ENCODE measurements around the gene RIMS3.
A peak's percentile ranks its signal among the peaks of the same experiment; 100 is the strongest.

The RIMS3 gene

GRCh38 chr1:40690771-40691537, 25.5 kb upstream of the RIMS3 start:
- H3K27me3 ChIP-seq, result no peaks in the 10 kb centered on the region
- no peaks in the 10 kb centered on the region for H3K9me3 ChIP-seq
- peak overlapping the region; percentile 99 for H3K27ac ChIP-seq
- peaks cover 0 to 35% (median 16%) of the 10 kb centered on the region in 4 donors for H3K4me1 ChIP-seq
- H3K4me3 ChIP-seq, result peak overlapping the region; percentile 85 to 97
- no peak for DNase-seq
- TF ChIP-seq, protein P1, sequence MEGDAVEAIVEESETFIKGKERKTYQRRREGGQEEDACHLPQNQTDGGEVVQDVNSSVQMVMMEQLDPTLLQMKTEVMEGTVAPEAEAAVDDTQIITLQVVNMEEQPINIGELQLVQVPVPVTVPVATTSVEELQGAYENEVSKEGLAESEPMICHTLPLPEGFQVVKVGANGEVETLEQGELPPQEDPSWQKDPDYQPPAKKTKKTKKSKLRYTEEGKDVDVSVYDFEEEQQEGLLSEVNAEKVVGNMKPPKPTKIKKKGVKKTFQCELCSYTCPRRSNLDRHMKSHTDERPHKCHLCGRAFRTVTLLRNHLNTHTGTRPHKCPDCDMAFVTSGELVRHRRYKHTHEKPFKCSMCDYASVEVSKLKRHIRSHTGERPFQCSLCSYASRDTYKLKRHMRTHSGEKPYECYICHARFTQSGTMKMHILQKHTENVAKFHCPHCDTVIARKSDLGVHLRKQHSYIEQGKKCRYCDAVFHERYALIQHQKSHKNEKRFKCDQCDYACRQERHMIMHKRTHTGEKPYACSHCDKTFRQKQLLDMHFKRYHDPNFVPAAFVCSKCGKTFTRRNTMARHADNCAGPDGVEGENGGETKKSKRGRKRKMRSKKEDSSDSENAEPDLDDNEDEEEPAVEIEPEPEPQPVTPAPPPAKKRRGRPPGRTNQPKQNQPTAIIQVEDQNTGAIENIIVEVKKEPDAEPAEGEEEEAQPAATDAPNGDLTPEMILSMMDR (IDR thresholded peaks at IDR 0.05), result no peak
- intact Hi-C loops (cut with DNase I; ENCODE audit: low total_unique reads), result no loop called here
- peaks cover 0 to 14% (median 0%) of the 10 kb centered on the region in 3 donors for H3K36me3 ChIP-seq

- no peak for DNase-seq
- Histone ChIP-seq H3K9me3 (no peaks in the 10 kb centered on the region), H3K36me3 (peaks cover 0 to 20% (median 5%) of the 10 kb centered on the region in 3 donors), H3K4me1 (peaks cover 0 to 31% (median 14%) of the 10 kb centered on the region in 4 donors), H3K27me3 (no peaks in the 10 kb centered on the region), H3K4me3 (no peak overlapping the region), H3K27ac (no peak overlapping the region)
- intact Hi-C loops (cut with DNase I; ENCODE audit: low total_unique reads), result no loop called here
- TF ChIP-seq, protein P1 (IDR thresholded peaks at IDR 0.05), result no peak
Observed at GRCh38 chr1:40689737-40690136, 24.3 kb upstream of the RIMS3 start.

- intact Hi-C loops (cut with DNase I; ENCODE audit: low total_unique reads), result no loop called here
- Histone ChIP-seq H3K4me1 (peaks cover 0 to 11% (median 2%) of the 10 kb centered on the region in 4 donors), H3K27me3 (no peaks in the 10 kb centered on the region), H3K4me3 (no peak overlapping the region), H3K9me3 (no peaks in the 10 kb centered on the region), H3K27ac (no peak overlapping the region), H3K36me3 (peaks cover 0 to 20% (median 5%) of the 10 kb centered on the region in 3 donors)
- no peak for DNase-seq
- TF ChIP-seq, protein P1 (IDR thresholded peaks at IDR 0.05), result no peak
Observed at GRCh38 chr1:40687661-40688060, 22.2 kb upstream of the RIMS3 start.

DNA sequence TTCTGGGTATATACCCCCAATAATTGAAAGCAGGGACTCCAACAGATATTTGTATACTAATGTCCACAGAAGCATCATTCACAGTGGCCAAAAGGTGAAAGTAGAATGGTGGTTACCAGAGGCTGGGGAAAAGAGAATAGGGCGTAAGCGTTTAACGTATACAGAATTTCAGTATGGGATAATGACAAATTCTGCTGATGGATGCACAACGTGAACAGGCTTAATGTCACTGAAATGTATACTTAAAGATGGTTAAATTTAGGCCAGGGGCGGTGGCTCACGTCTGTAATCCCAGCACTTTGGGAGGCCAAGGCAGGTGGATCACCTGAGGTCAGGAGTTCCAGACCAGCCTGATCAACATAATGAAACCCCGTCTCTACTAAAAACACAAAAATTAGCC, 21.6 kb upstream of the RIMS3 start:
- Histone ChIP-seq H3K4me3 (no peak overlapping the region), H3K36me3 (peaks cover 0 to 20% (median 5%) of the 10 kb centered on the region in 3 donors), H3K4me1 (peaks cover 0 to 6% (median 0%) of the 10 kb centered on the region in 4 donors), H3K27me3 (no peaks in the 10 kb centered on the region), H3K9me3 (no peaks in the 10 kb centered on the region), H3K27ac (no peak overlapping the region)
- intact Hi-C loops (cut with DNase I; ENCODE audit: low total_unique reads), result no loop called here
- TF ChIP-seq, protein P1 (IDR thresholded peaks at IDR 0.05), result no peak
- DNase-seq, result no peak

- H3K36me3 ChIP-seq, result peaks cover 0 to 20% (median 5%) of the 10 kb centered on the region in 3 donors
- TF ChIP-seq, protein P1 (IDR thresholded peaks at IDR 0.05), result no peak
- H3K27me3 ChIP-seq, result no peaks in the 10 kb centered on the region
- no peak overlapping the region for H3K4me3 ChIP-seq
- no peak overlapping the region for H3K27ac ChIP-seq
- H3K9me3 ChIP-seq, result no peaks in the 10 kb centered on the region
- no peaks in the 10 kb centered on the region for H3K4me1 ChIP-seq
- intact Hi-C loops (cut with DNase I; ENCODE audit: low total_unique reads), result no loop called here
- DNase-seq, result no peak
Observed at GRCh38 chr1:40684669-40685068, 19.2 kb upstream of the RIMS3 start.

Data from tibial artery (tissue), 4 donors.